Keratinocyte (primary cell): ENCODE data around the gene ZNF423. TPM values are rescaled to one million over a fixed set of nuclear protein-coding genes. Genes with fewer than 3 reads are reported as not detected.

ENCODE experiments used
- DNase-seq: peaks from one replicate; pipeline ENCODE4 v3.0.0-alpha.2; 2011; ENCODE audit warnings: low read depth, missing footprints, low spot score
- FAIRE-seq: peaks from 2 replicates; lab custom pipeline; 2011; peaks lifted over from hg19 to GRCh38; lab: Jason Lieb, UNC
- H2AFZ ChIP-seq: 2 replicates; pipeline ENCODE4 v1.6.0; 2012; ENCODE audit warnings: low read length, control low read depth, inconsistent platforms; ENCODE audit not compliant: control insufficient read depth
- H3K27ac ChIP-seq: 2 replicates; pipeline ENCODE4 v1.5.1; 2011; ENCODE audit warnings: low read length; ENCODE audit not compliant: control insufficient read depth, insufficient read depth
- H3K27me3 ChIP-seq: 3 replicates; pipeline ENCODE4 v1.6.0; 2011; ENCODE audit warnings: low read length; ENCODE audit not compliant: control insufficient read depth, insufficient read depth; ENCODE audit errors: extremely low read depth
- H3K36me3 ChIP-seq, 2 experiments: 2 replicates in 1 of 2; 3 replicates in 1 of 2; pipeline ENCODE4 v1.5.1; 2011; ENCODE audit warnings: low read length in 2 of 2, mild to moderate bottlenecking in 1 of 2; ENCODE audit not compliant: control insufficient read depth in 2 of 2, insufficient read depth in 2 of 2; ENCODE audit errors: extremely low read depth in 1 of 2
- H3K4me1 ChIP-seq: 3 replicates; pipeline ENCODE4 v1.5.1; 2011; ENCODE audit warnings: low read length; ENCODE audit not compliant: control insufficient read depth, insufficient read depth; ENCODE audit errors: extremely low read depth
- H3K4me2 ChIP-seq: 3 replicates; pipeline ENCODE4 v1.6.0; 2011; ENCODE audit warnings: low read depth, low read length; ENCODE audit not compliant: control insufficient read depth, insufficient read depth; ENCODE audit errors: extremely low read depth
- H3K4me3 ChIP-seq, 3 experiments: fragments of 200-600 bp in 1 of 3; sonication (generic) in 1 of 3; 2 replicates in 2 of 3; 3 replicates in 1 of 3; pipeline ENCODE4 v1.5.1; 2011 to 2016; ENCODE audit warnings: low read length in 3 of 3, mild to moderate bottlenecking in 3 of 3, control low read depth in 2 of 3, inconsistent platforms in 1 of 3, low read depth in 1 of 3, mixed read lengths in 1 of 3, mixed run types in 1 of 3, moderate library complexity in 1 of 3; ENCODE audit not compliant: control insufficient read depth in 2 of 3, insufficient read depth in 2 of 3; ENCODE audit errors: extremely low read depth in 1 of 3
- H3K79me2 ChIP-seq: 2 replicates; pipeline ENCODE4 v1.6.0; 2012; ENCODE audit warnings: low read length; ENCODE audit not compliant: control insufficient read depth, insufficient read depth
- H3K9ac ChIP-seq: 3 replicates; pipeline ENCODE4 v1.6.0; 2011; ENCODE audit warnings: low read length; ENCODE audit not compliant: control insufficient read depth, insufficient read depth; ENCODE audit errors: extremely low read depth
- H3K9me1 ChIP-seq: 3 replicates; pipeline ENCODE4 v1.6.0; 2011; ENCODE audit warnings: low read length; ENCODE audit not compliant: control insufficient read depth, insufficient read depth; ENCODE audit errors: extremely low read depth
- H3K9me3 ChIP-seq: 2 replicates; pipeline ENCODE4 v1.5.1; 2012; ENCODE audit warnings: low read depth, low read length; ENCODE audit not compliant: control insufficient read depth
- H4K20me1 ChIP-seq: 3 replicates; pipeline ENCODE4 v1.6.0; 2011; ENCODE audit warnings: low read length; ENCODE audit not compliant: control insufficient read depth, insufficient read depth; ENCODE audit errors: extremely low read depth
- EZH2 ChIP-seq: IDR thresholded peaks from one replicate; pipeline ENCODE4 v1.6.1; 2012; ENCODE audit warnings: inconsistent platforms, mild to moderate bottlenecking, low read length, moderate library complexity
- dilution Hi-C: fragments of 300-500 bp; cut with MboI; formaldehyde crosslinking; loops from one replicate; pipeline ENCODE4 v1.7.0; 2020; ENCODE audit warnings: low sequenced_read_pairs; ENCODE audit not compliant: extremely low pct_ligation_motif_present
- polyA plus RNA-seq, 5 experiments: library from polyadenylated mRNA; depleted of rRNA in 3 of 5; stranded (reverse) in 3 of 5; stranded (forward) in 1 of 5; unstranded in 1 of 5; fragments of >200 nt; gene quantifications; 1 replicate in 1 of 5; 2 replicates in 3 of 5; 3 replicates in 1 of 5; pipeline versions ENCODE4 v1.2.1 to v1.2.3, GENCODE V29; 2011 to 2012; ENCODE audit warnings: missing spikeins in 2 of 5, low read depth in 1 of 5, low replicate concordance in 1 of 5
- TF ChIP-seq, protein P1 (sequence below), 3 experiments: IDR thresholded peaks in 1 of 3; conservative IDR thresholded peaks in 1 of 3; optimal IDR thresholded peaks in 1 of 3; 2 replicates in 2 of 3; 3 replicates in 1 of 3; pipeline versions ENCODE3 to v1.5.1; 2011; ENCODE audit warnings: low read length in 3 of 3, mild to moderate bottlenecking in 3 of 3, moderate library complexity in 2 of 3, control low read depth in 1 of 3, inconsistent platforms in 1 of 3; ENCODE audit not compliant: insufficient read depth in 2 of 3; ENCODE audit errors: extremely low read depth in 1 of 3

Gene ZNF423
- polyA plus RNA-seq, 1 donor (not counting 4 experiments of a cell fraction or from before 2014, with no cell fraction given): 0.05 TPM

DNA sequence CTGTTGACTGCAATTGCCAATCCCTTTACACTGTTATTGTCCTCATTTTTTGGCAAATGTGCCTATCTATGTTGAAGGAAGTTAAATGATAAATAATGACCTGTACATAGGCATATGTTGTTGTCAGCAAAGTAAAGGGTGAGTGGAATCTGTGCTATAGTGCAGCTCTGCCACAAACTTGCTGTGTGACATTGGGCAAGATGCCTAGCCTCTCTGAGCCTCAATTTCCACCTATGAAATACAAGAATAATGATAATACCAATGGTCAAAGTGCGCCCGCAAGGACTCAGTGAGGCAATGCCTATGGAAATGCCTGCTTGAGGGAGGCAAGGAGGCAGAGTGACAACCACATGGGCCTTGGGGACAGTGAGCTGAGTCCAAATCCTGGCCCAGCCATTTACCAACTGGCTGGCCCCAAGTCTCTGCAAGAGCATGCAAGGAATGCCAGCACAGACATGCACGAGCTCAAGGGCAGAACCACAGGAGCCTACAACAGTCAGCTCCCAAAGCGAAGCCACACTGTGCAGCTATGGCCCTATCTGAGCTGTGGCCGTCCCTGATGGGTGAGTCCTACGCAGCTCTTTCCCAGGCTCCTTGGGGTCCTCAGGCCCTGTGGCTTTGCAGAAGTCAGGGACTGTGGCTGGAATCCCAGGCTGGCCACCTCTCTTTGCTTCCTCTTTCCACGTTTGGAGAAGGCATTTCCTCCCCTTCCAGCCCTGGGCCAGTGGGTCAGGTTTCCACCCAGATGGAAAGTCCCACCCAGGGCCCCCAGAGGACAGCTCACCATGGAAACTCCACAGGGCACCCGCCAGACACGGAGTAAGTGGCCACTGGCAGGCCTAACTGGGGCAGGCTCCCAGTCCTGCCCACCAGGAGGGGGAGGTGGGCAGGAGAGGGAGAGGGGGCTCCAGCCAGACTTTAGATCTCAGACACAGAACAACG is 82.1 kb downstream of the ZNF423 start:
- Histone ChIP-seq H2AFZ (no peak overlapping the region), H4K20me1 (no peaks in the 10 kb centered on the region), H3K79me2 (no peaks in the 10 kb centered on the region), H3K27me3 (no peaks in the 10 kb centered on the region), H3K4me2 (no peak overlapping the region), H3K9ac (no peak overlapping the region), H3K4me1 (no peaks in the 10 kb centered on the region), H3K27ac (no peak overlapping the region), H3K9me1 (no peaks in the 10 kb centered on the region), H3K9me3 (no peaks in the 10 kb centered on the region), H3K36me3 (no peaks in the 10 kb centered on the region), H3K4me3 (no peak overlapping the region)
- TF ChIP-seq, protein P1, sequence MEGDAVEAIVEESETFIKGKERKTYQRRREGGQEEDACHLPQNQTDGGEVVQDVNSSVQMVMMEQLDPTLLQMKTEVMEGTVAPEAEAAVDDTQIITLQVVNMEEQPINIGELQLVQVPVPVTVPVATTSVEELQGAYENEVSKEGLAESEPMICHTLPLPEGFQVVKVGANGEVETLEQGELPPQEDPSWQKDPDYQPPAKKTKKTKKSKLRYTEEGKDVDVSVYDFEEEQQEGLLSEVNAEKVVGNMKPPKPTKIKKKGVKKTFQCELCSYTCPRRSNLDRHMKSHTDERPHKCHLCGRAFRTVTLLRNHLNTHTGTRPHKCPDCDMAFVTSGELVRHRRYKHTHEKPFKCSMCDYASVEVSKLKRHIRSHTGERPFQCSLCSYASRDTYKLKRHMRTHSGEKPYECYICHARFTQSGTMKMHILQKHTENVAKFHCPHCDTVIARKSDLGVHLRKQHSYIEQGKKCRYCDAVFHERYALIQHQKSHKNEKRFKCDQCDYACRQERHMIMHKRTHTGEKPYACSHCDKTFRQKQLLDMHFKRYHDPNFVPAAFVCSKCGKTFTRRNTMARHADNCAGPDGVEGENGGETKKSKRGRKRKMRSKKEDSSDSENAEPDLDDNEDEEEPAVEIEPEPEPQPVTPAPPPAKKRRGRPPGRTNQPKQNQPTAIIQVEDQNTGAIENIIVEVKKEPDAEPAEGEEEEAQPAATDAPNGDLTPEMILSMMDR (optimal IDR thresholded peaks at IDR 0.05 in 1 of 3, IDR thresholded peaks at IDR 0.05 in 1 of 3, conservative IDR thresholded peaks at IDR 0.05 in 1 of 3; ENCODE audit: extremely low read depth in 1 of 3, insufficient read depth in 2 of 3, low read length in 3 of 3): no peak
- no peak for TF ChIP-seq EZH2
- no peak for DNase-seq
- dilution Hi-C loops: no loop called here
- no peak for FAIRE-seq

DNA sequence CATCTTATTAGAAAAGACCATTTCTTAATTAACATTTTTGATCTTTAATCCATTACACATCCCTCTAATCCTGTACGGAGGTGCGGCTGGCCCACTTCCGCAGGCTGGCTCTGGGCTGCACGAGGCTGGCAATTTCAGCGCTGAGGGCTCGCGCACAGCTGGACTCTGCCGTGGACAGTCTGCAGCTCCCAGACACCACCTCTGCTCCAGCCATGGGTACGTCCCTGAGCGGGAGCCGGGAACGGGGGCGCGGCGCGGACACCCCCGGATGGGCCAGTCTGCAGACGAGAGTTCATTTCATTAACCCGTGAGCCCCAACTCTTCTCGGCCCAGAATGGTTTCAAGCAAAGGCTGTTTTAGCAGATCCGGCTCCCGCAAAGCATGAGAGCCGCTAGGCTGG is 87.9 kb downstream of the ZNF423 start:
- Histone ChIP-seq H3K9me1 (no peaks in the 10 kb centered on the region), H3K9me3 (no peaks in the 10 kb centered on the region), H3K36me3 (no peaks in the 10 kb centered on the region), H3K4me3 (no peak overlapping the region), H3K4me1 (no peaks in the 10 kb centered on the region), H2AFZ (no peak overlapping the region), H3K79me2 (no peaks in the 10 kb centered on the region), H3K27me3 (no peaks in the 10 kb centered on the region), H3K27ac (no peak overlapping the region), H3K9ac (no peak overlapping the region), H3K4me2 (no peak overlapping the region), H4K20me1 (no peaks in the 10 kb centered on the region)
- FAIRE-seq: no peak
- dilution Hi-C loops: no loop called here
- no peak for DNase-seq
- TF ChIP-seq, protein P1 (optimal IDR thresholded peaks at IDR 0.05 in 1 of 3, IDR thresholded peaks at IDR 0.05 in 1 of 3, conservative IDR thresholded peaks at IDR 0.05 in 1 of 3; ENCODE audit: extremely low read depth in 1 of 3, insufficient read depth in 2 of 3, low read length in 3 of 3): no peak
- no peak for TF ChIP-seq EZH2
